Pulmonary artery endothelial cell (primary cell): ENCODE measurements around the gene PRICKLE2. TPM values are rescaled to one million over a fixed set of nuclear protein-coding genes. Genes with fewer than 3 reads are reported as not detected.

Experiments used
- DNase-seq: peaks from one replicate; pipeline ENCODE4 v3.0.0-alpha.2; 2011; ENCODE audit warnings: low read depth, low spot score
- total RNA-seq: library from RNA; depleted of rRNA; stranded (reverse); fragments of >200 nt; gene quantifications from 2 replicates; pipeline ENCODE4 v1.2.3, GENCODE V29; 2014

PRICKLE2 gene
- total RNA-seq, 1 donor from 2014 or later: 4.9 TPM

GRCh38 chr3:64220161-64220914 is 4.9 kb downstream of the PRICKLE2 start:
- peak; percentile 50 for DNase-seq

DNA sequence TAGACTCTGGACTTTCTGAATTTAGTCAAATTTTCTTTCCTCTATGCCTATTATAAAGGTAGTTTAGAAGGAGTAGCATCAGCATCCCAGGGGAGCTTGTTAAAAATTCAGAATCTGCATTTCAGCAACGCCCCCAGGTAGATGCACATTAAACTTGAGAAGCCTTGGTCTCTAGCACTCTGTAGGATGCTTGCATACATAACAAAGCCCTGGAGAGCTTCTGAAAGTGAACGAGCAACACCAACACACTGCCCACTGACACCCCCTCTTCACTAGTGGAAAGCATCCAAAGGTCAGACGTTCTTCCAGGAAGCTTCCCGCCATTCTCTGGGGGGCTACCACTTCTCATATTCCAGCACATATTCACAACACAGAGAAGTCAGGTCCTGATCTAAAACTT is 6.5 kb downstream of the PRICKLE2 start:
- no peak for DNase-seq

DNA sequence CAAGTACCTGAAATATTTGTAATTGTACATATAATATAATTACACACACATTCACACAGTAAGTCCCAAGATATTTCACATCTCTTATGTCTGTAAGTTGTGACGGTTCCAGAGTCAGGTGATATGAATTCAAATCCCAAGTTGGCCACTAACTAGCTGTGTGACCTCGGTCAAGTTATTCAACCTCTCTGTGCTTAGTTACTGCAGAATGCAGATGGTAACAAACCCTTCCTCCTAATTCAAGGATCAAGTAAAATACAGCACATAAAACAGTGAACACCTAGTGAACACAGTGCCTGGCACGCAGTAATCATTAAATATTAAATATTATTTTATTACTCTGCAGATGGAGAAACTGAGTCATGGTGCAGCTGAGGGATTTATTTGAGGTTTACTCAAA is 6.9 kb downstream of the PRICKLE2 start:
- no peak for DNase-seq

DNA sequence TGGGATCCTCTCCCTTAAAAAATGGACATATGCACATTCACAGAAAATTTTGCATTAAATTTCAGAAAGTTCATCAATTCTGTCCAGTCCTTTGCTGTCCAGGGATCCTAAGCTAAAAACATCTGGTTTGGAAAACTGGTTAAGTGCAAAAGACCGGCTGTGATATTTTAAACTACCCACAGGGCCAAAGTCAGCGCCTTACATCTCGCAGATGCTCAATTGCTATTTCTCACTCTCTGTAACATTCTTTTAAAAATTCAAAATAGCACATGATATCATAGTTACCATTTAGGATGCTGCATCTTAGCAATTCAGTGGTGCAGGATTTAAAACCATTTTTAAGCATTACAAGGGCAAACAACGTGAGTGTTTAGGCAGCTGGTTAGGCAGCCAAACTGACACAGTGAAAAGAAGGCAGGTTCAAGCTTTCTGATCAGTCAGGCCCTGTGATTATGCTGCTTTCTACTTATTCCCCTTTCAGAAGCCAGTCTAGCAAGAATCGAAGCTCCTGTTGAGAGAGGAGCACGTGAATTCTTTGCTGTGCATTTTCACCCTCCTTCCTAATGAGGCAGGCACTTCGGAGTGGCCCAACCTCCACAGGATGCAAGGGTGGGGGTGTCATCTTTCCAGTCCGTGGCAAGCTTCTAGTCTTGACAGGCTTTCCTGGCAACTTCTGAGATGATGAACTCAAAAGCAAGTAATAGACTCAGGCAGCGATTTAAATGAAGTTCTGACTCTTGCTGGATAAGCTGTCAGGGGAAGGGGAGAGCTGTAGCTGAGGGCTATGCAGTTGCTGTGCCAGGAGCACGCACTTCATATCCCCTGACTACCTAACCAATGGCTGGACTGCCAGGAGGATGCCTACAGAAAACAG is 8.8 kb downstream of the PRICKLE2 start:
- DNase-seq: no peak

DNA sequence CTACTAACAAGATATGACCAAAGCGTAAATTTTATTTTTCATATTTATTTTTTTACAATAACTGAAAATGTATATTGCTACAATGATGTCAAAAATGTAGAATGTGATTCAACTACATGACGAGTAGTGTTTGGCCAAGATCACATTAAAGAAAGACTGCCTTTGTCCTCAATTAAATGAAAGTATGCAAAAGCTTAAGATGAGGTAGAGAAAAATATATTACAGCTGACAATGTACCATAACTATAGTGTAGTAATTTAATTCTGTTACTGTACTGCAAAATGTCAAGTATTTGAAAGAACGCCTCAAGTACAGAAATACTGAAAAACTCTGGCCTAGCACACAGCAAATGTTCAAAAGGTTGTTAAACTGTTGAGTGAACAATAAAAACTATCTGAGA is 9.7 kb downstream of the PRICKLE2 start:
- DNase-seq: no peak

DNA sequence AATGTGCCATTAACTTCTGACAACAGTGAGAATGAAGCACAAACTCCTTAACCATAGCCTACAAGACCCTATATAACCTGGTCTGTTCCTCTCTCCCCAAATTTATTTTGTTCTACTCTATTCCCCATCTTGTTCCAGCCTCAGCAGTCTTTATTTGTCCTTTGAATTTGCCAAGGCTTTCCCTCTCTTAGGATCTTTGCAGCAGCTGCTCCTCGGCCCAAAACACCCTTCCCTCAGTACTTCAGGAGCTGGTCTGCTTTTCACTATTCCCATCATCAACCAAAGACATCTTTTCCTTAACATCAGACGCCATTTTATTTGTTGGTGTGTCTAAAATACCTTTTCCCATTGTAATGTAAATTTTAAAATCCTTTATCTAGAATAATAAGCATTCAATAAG is 10.2 kb downstream of the PRICKLE2 start:
- DNase-seq: no peak

DNA sequence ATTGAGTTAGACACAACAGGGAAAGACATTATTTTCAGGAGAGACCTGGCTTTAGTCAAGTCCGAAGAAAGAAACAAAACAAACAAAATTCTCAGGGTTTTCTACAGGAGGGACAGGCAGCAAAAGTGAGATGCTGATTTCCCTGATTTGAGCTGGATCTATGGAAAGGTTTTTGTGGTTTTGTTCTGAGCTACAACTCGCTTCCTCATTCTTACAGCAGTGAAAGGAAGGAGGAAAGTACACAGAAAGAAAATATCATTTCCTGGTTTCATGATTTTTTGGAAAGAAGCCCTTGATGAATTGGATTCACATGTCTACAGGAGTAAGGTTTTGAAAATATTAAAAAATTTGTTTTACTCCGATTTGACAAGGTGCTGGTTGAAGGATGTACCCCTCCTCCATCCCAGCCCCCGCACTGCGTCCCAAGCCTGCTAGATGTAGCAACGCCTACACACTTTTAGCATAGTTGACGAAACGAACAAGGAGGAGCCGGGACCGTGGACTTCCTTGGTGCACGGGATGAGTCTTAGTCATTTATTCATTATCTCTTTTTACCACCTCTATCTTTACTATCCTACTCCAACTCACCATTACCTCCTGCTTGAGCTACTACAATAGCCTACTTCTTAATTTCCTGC is 10.8 kb downstream of the PRICKLE2 start:
- DNase-seq: no peak

GRCh38 chr3:64213962-64214379 is 11.3 kb downstream of the PRICKLE2 start:
- DNase-seq: no peak

GRCh38 chr3:64213224-64213878 is 11.9 kb downstream of the PRICKLE2 start:
- no peak for DNase-seq

DNA sequence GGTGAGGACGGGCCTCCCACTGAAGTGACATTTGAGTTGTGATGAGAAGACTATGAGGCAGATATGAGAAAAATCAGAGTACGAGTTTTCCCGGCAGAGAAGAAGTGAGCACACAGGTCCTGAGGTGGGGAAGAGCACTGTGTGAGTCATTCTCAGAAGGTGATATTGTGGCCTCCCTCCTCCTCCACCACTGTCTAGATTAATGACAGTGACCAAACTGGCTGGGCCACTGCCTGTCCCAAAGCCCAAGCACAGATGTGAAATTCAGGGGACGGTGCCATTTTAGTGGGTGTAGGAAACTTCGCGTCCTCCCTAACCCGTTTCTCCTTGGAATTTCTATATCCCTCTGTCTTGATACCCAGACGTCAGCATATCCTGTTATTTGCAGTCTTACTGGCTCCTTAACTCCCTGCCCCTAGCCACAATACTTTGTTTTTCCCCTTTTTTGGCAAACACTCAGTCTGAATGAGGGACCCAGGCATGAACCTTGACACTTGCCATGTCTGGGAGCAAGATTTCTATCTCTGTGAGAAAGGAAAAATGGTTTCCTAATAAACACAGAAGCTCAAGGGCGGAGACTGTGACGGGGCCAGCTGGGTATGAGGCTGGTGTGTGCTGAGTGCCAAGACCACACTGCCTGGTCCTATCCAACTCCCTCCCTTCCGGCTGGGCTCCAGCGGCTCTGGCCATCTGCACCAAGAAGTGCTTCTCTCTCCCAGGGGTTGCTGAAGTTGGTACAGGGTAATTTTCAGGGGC is 15.2 kb downstream of the PRICKLE2 start:
- DNase-seq: peak; percentile 94

DNA sequence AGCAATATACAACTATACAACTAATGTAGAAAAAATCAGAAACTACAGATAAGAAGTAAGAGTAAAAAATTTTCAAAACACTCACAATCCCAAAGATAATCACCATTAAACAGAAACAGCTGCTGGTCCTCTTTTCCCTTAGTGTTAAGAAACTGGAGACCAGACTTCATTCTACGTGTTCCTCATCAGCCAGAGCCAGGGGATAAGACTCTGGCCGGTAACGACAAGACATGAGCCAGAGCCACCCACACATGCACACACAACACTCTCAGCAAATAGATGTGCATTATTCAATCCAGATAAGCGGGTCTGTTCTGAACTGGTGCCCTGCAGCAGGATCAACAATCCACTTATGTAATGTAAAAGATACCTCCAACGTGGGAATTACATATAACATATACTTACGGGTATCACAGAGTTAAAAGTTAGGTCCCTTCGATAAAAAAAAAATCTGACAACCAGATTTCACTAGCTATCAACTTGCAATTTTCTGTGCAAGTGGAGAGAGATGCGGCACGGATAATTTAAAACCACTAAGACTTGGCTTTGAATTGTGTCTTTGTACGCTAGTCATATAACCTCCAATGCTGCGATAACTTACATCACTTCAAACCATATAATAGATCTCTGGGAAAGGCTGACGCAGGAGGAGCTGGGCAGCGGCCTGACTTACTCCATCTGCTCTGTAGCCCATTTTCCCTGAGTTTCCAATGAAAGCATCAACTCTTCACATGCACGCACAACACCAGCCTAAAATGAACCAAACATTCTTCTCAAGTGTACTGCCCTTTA is 17.8 kb downstream of the PRICKLE2 start:
- DNase-seq: no peak

DNA sequence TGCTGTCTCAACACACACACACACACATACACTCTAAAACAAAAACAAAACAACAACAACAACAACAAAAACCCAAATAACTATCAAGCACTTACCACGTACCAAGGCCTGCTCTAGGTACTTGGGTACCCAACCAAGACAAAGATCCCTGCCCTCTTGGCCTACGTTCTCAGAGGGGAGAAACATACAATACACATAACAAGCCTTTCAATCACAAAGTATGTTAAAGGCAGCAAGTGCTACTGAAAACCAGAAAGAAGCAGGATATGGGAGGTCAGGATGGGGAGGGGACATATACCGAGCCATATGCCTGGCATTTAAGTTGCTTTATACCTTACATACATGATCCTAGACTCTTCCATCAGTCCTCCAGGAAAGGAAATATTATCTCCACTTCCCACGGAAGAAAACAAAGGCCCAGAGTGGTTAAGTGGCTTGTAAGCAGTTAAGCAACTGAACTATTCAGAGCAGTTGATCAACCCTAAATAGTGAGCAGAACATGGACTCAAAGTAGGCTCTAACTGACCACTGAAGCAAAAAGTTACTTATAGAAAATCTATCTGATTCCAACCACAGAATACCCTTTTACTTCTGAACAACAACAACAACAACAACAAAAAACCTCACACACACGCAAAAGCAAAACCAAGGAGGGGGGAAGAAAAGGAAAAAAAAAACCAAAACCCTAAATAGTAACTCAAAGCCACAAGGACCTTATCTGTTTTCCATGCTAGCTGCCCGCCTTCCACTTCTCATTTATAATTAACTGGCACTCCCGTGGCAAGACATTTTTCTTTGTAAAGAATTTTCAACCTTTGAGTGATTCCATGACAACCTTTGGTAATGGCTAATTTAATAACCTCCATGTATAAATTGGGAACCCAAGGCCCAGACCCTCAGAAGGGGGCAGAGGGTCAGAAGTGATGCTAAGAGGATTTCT is 21.0 kb downstream of the PRICKLE2 start:
- no peak for DNase-seq

DNA sequence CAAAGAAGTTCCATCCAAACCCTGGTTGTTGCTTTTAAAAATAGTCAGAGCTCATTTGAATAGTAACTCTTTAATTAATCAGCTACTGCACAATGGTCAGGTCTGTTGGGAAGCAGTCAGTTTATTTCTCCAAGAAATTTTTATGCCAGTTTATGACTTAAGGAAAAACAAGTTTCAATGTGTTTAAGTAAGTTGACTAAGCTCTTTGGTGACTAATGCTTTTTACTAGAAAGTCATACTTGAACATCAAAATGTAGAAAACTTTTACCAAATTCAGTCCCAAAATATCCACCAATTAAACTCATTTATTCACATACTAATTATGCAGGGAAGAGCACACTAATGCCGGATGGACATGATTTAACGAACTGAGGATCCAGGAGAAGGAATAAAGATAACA is 22.1 kb downstream of the PRICKLE2 start:
- DNase-seq: no peak

DNA sequence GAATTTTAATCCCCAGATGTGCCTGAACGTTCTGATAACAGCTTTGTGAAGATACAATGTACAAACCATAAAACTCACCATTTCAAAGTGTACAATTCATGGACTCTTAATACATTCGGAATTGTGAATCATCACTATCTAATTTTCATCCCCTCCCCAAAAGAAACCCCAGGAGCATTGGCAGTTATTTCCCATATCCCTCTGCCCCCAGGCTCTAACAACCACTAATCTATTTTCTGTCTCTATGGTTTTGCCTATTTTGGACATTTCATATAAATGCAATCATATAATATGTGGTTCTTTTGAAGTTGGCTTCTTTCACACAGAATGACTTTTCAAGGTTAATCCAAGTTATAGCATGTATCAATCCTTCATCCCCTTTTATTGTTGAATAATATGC is 25.3 kb downstream of the PRICKLE2 start:
- no peak for DNase-seq

DNA sequence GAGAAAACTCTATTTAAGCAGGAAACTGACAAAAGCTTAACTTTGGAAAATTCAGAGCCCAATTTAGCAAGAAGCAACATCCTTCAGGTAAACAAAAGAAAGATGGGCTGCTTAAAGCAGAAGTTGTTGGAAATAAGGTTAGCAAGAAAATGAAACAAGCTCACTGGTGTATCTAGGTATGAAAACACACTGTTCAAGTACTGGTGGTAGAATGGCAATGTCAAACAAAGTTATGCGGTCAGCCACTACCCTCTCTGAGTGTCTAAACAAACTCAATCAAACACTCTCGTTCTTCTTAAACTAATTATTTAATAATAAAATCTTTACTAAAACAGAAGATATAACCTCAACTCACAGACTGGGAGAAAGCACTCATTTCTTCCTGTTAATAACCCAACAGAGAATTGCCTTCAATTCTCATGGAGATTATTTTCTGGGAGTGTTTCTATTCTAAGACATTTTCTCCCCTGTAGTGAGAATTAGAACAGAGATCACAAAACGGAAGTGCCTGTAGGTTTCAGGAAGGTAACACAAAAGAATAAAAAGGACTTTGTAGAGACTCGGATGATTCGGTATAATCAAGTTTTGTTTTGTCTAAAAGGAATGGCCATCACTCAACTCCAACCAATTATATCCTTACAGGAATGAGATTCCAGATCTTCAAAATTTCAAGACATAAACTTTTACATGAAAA is 28.9 kb downstream of the PRICKLE2 start:
- no peak for DNase-seq

- DNase-seq: no peak
These were observed 29.5 kb downstream of the PRICKLE2 start for GRCh38 chr3:64195789-64196188.

GRCh38 chr3:64191822-64192221 is 33.4 kb downstream of the PRICKLE2 start:
- no peak for DNase-seq
